HCT116 (cell line): Measurements from ENCODE around the gene RGS7. TPM values are rescaled to one million over a fixed set of nuclear protein-coding genes. Genes with fewer than 3 reads are reported as not detected.

Experiments
- ATAC-seq: fragments of 200-7000 bp; cut with Tn5 transposase; 2 replicates; pipeline ENCODE4 v1.9.1; 2020; ENCODE audit warnings: mild to moderate bottlenecking, moderate library complexity
- BruUV-seq: library from RNA; stranded (reverse); fragments of 400-500 nt; replicated peaks from 2 replicates; lab custom pipeline; 2021; lab: Mats Ljungman, UMichigan
- CTCF ChIA-PET: fragments of 300-600 bp; sonication (Branson Sonifier 250); formaldehyde crosslinking; loops from one replicate; lab custom pipeline; 2021; ENCODE audit warnings: antibody characterized with exemption; lab: Charles Lee
- POLR2A ChIA-PET: fragments of 300-600, 350-600 bp; sonication (Branson Sonifier 250); formaldehyde crosslinking; loops from one replicate; lab custom pipeline; 2021; ENCODE audit warnings: antibody characterized with exemption; lab: Charles Lee
- RAD21 ChIA-PET, 2 experiments: fragments of 300-600 bp; sonication (Branson Sonifier 250); formaldehyde crosslinking; loops; one replicate each; lab custom pipeline; 2023; ENCODE audit warnings: low total read pairs in 2 of 2; ENCODE audit not compliant: uncharacterized antibody in 2 of 2, unreplicated experiment in 2 of 2, low non-redundant PET in 1 of 2; lab: Charles Lee
- DNase-seq: peaks from one replicate; pipeline ENCODE4 v3.0.0-alpha.2; 2010; ENCODE audit warnings: low read depth, low spot score
- H2AFZ ChIP-seq: fragments of 200-600 bp; shearing (Covaris generic), sonication (generic); 2 replicates; pipeline ENCODE4 v1.6.1; 2017; ENCODE audit warnings: low read depth, mixed run types, mixed read lengths, antibody characterized with exemption, low read length; ENCODE audit not compliant: poor library complexity, severe bottlenecking
- H3K27ac ChIP-seq: 2 replicates; pipeline ENCODE4 v1.5.1; 2012; ENCODE audit warnings: low read depth, low read length
- H3K27me3 ChIP-seq: fragments of 200-600 bp; sonication (generic); 2 replicates; pipeline ENCODE4 v1.6.1; 2016; ENCODE audit warnings: mixed run types, low read length, mixed read lengths; ENCODE audit not compliant: insufficient read depth
- H3K36me3 ChIP-seq, 2 experiments: fragments of 200-500 bp in 1 of 2; fragments of 200-600 bp in 1 of 2; sonication (Bioruptor generic) in 1 of 2; sonication (generic) in 1 of 2; 2 replicates each; pipeline versions ENCODE4 v1.5.1 to v1.6.1; 2014 to 2016; ENCODE audit warnings: low read length in 2 of 2, inconsistent platforms in 1 of 2, mixed read lengths in 1 of 2, mixed run types in 1 of 2; ENCODE audit not compliant: insufficient read depth in 2 of 2, control insufficient read depth in 1 of 2
- H3K4me1 ChIP-seq, 2 experiments: fragments of 200-600 bp in 1 of 2; sonication (generic) in 1 of 2; 2 replicates each; pipeline versions ENCODE4 v1.5.1 to v1.6.1; 2012 to 2017; ENCODE audit warnings: low read length in 2 of 2, inconsistent platforms in 1 of 2, mild to moderate bottlenecking in 1 of 2, mixed read lengths in 1 of 2, mixed run types in 1 of 2, moderate library complexity in 1 of 2; ENCODE audit not compliant: insufficient read depth in 2 of 2, control insufficient read depth in 1 of 2
- H3K4me2 ChIP-seq: fragments of 200-600 bp; sonication (generic); 2 replicates; pipeline ENCODE4 v1.6.1; 2017; ENCODE audit warnings: mixed run types, low read length, mixed read lengths
- H3K4me3 ChIP-seq, 2 experiments: fragments of 200-600 bp in 1 of 2; sonication (generic) in 1 of 2; replicated peaks in 1 of 2; 2 replicates each; pipeline ENCODE4 v1.5.1; 2011 to 2016; ENCODE audit warnings: low read length in 2 of 2, control low read depth in 1 of 2, low read depth in 1 of 2, mild to moderate bottlenecking in 1 of 2, mixed read lengths in 1 of 2, mixed run types in 1 of 2
- H3K79me2 ChIP-seq: fragments of 200-600 bp; sonication (generic); 2 replicates; pipeline ENCODE4 v1.6.1; 2017; ENCODE audit warnings: mild to moderate bottlenecking, mixed run types, low read length, moderate library complexity, mixed read lengths; ENCODE audit not compliant: insufficient read depth
- H3K9ac ChIP-seq: fragments of 200-600 bp; sonication (generic); 2 replicates; pipeline ENCODE4 v1.6.1; 2016; ENCODE audit warnings: low read length, mixed read lengths
- H3K9me2 ChIP-seq: fragments of 200-600 bp; sonication (generic), shearing (Covaris generic); 2 replicates; pipeline ENCODE4 v1.6.1; 2017; ENCODE audit warnings: mixed run types, mild to moderate bottlenecking, moderate library complexity; ENCODE audit not compliant: insufficient read depth
- H3K9me3 ChIP-seq, 2 experiments: fragments of 200-500 bp in 1 of 2; fragments of 200-600 bp in 1 of 2; sonication (Bioruptor generic) in 1 of 2; sonication (generic) in 1 of 2; 2 replicates each; pipeline ENCODE4 v1.6.1; 2014 to 2017; ENCODE audit warnings: low read length in 2 of 2, mixed read lengths in 2 of 2, inconsistent platforms in 1 of 2, low read depth in 1 of 2, mild to moderate bottlenecking in 1 of 2, mixed run types in 1 of 2, moderate library complexity in 1 of 2; ENCODE audit not compliant: control insufficient read depth in 1 of 2, insufficient read depth in 1 of 2
- H4K20me1 ChIP-seq: fragments of 200-600 bp; sonication (generic), shearing (Covaris generic); 2 replicates; pipeline ENCODE4 v1.6.1; 2017; ENCODE audit warnings: mixed run types, mild to moderate bottlenecking, moderate library complexity; ENCODE audit not compliant: insufficient read depth
- CEBPB ChIP-seq: IDR thresholded peaks from 2 replicates; pipeline ENCODE4 v1.6.1; 2012; ENCODE audit warnings: low read depth
- EGR1 ChIP-seq: IDR thresholded peaks from 2 replicates; pipeline ENCODE4 v1.6.1; 2012; ENCODE audit warnings: low read depth
- ELF1 ChIP-seq: IDR thresholded peaks from 2 replicates; pipeline ENCODE4 v1.6.1; 2012; ENCODE audit warnings: low read depth, borderline replicate concordance
- EZH2phosphoT487 ChIP-seq: fragments of 200-600 bp; IDR thresholded peaks from 2 replicates; pipeline ENCODE4 v1.6.1; 2018; ENCODE audit warnings: antibody characterized with exemption, borderline replicate concordance
- POLR2A ChIP-seq: IDR thresholded peaks from 2 replicates; pipeline ENCODE4 v1.7.0; 2011; ENCODE audit warnings: borderline replicate concordance; ENCODE audit not compliant: insufficient read depth, insufficient read length; ENCODE audit errors: extremely low read depth
- POLR2AphosphoS5 ChIP-seq: IDR thresholded peaks from 2 replicates; pipeline ENCODE4 v1.6.1; 2011; ENCODE audit warnings: mild to moderate bottlenecking, low read depth, low read length, moderate library complexity
- SIN3A ChIP-seq: IDR thresholded peaks from 2 replicates; pipeline ENCODE4 v1.6.1; 2012; ENCODE audit warnings: low read depth
- SP1 ChIP-seq: IDR thresholded peaks from 2 replicates; pipeline ENCODE4 v1.6.1; 2012; ENCODE audit warnings: low read depth
- SRF ChIP-seq: IDR thresholded peaks from 2 replicates; pipeline ENCODE4 v1.6.1; 2012; ENCODE audit warnings: low read depth
- ZNF274 ChIP-seq: fragments of 200-500 bp; sonication (Bioruptor generic); IDR thresholded peaks from 2 replicates; pipeline ENCODE4 v1.6.1; 2014; ENCODE audit warnings: mild to moderate bottlenecking, low read depth, low read length, inconsistent platforms
- intact Hi-C: fragments of 100-400 bp; cut with micrococcal nuclease; formaldehyde crosslinking; loops from 2 replicates; pipeline ENCODE4 v1.10.0; 2022
- total RNA-seq: library from RNA; stranded (reverse); gene quantifications from one replicate; pipeline ENCODE4 v1.2.1, GENCODE V29; 2021; ENCODE audit not compliant: unreplicated experiment
- TF ChIP-seq, protein P1 (sequence below): IDR thresholded peaks from 2 replicates; pipeline ENCODE4 v1.6.1; 2012
- TF ChIP-seq, protein P2 (sequence below): IDR thresholded peaks from 2 replicates; pipeline ENCODE4 v1.6.1; 2012; ENCODE audit warnings: low read depth
- TF ChIP-seq, protein P3 (sequence below): IDR thresholded peaks from 2 replicates; pipeline ENCODE4 v1.6.1; 2012

The RGS7 gene
- total RNA-seq, 1 experiment from 2014 or later = not detected

GRCh38 chr1:241215683-241216082 lies 141.3 kb downstream of the RGS7 start:
- intact Hi-C loops = no loop called here
- no peak for TF ChIP-seq POLR2AphosphoS5
- TF ChIP-seq SRF = no peak
- TF ChIP-seq, protein P1, sequence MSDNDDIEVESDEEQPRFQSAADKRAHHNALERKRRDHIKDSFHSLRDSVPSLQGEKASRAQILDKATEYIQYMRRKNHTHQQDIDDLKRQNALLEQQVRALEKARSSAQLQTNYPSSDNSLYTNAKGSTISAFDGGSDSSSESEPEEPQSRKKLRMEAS = no peak
- TF ChIP-seq, protein P2, sequence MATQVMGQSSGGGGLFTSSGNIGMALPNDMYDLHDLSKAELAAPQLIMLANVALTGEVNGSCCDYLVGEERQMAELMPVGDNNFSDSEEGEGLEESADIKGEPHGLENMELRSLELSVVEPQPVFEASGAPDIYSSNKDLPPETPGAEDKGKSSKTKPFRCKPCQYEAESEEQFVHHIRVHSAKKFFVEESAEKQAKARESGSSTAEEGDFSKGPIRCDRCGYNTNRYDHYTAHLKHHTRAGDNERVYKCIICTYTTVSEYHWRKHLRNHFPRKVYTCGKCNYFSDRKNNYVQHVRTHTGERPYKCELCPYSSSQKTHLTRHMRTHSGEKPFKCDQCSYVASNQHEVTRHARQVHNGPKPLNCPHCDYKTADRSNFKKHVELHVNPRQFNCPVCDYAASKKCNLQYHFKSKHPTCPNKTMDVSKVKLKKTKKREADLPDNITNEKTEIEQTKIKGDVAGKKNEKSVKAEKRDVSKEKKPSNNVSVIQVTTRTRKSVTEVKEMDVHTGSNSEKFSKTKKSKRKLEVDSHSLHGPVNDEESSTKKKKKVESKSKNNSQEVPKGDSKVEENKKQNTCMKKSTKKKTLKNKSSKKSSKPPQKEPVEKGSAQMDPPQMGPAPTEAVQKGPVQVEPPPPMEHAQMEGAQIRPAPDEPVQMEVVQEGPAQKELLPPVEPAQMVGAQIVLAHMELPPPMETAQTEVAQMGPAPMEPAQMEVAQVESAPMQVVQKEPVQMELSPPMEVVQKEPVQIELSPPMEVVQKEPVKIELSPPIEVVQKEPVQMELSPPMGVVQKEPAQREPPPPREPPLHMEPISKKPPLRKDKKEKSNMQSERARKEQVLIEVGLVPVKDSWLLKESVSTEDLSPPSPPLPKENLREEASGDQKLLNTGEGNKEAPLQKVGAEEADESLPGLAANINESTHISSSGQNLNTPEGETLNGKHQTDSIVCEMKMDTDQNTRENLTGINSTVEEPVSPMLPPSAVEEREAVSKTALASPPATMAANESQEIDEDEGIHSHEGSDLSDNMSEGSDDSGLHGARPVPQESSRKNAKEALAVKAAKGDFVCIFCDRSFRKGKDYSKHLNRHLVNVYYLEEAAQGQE = no peak
- TF ChIP-seq SIN3A = no peak
- no peak for TF ChIP-seq EZH2phosphoT487
- TF ChIP-seq, protein P3, sequence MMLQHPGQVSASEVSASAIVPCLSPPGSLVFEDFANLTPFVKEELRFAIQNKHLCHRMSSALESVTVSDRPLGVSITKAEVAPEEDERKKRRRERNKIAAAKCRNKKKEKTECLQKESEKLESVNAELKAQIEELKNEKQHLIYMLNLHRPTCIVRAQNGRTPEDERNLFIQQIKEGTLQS = no peak
- TF ChIP-seq CEBPB = no peak
- no peak for TF ChIP-seq POLR2A
- TF ChIP-seq ZNF274 = no peak
- no peak for TF ChIP-seq SP1
- TF ChIP-seq EGR1 = no peak
- TF ChIP-seq ELF1 = no peak
- CTCF ChIA-PET = no interaction called here
- Histone ChIP-seq H3K4me2 (no peak overlapping the region), H3K9me3 (peaks cover 3 to 9% of the 10 kb centered on the region in 2 experiments; a peak in 2 of 4 replicates), H3K9ac (no peak overlapping the region), H2AFZ (no peak overlapping the region), H4K20me1 (no peaks in the 10 kb centered on the region), H3K4me1 (no peaks in the 10 kb centered on the region), H3K36me3 (no peaks in the 10 kb centered on the region), H3K27me3 (no peaks in the 10 kb centered on the region), H3K27ac (no peak overlapping the region), H3K79me2 (no peaks in the 10 kb centered on the region), H3K4me3 (no peak overlapping the region), H3K9me2 (no peaks in the 10 kb centered on the region)
- no TSS peak for BruUV-seq
- POLR2A ChIA-PET = no interaction called here
- DNase-seq (no peak), ATAC-seq (no peak)
- RAD21 ChIA-PET = no interaction called here
